Panc1 (cell line): ENCODE data around the gene LHX4. TPM values are rescaled to one million over a fixed set of nuclear protein-coding genes. Genes with fewer than 3 reads are reported as not detected.

Experiments used
- ATAC-seq: fragments of 200-7000 bp; cut with Tn5 transposase; 2 replicates; pipeline ENCODE4 v1.9.1; 2020; ENCODE audit warnings: mild to moderate bottlenecking, moderate library complexity
- BruUV-seq: library from RNA; stranded (reverse); fragments of 400-500 nt; replicated peaks from 2 replicates; lab custom pipeline; 2021; lab: Mats Ljungman, UMichigan
- CTCF ChIA-PET: fragments of 300-600 bp; sonication (Branson Sonifier 250); formaldehyde crosslinking; loops from one replicate; lab custom pipeline; 2022; ENCODE audit warnings: antibody characterized with exemption; lab: Charles Lee
- POLR2A ChIA-PET: fragments of 300-600 bp; sonication (Branson Sonifier 250); formaldehyde crosslinking; loops from one replicate; lab custom pipeline; 2022; ENCODE audit warnings: antibody characterized with exemption; lab: Charles Lee
- DNase-seq: peaks from one replicate; pipeline ENCODE4 v3.0.0-alpha.2; 2010; ENCODE audit warnings: low read depth, low spot score
- H3K27ac ChIP-seq: 2 replicates; pipeline ENCODE4 v1.5.1; 2011; ENCODE audit warnings: mild to moderate bottlenecking, low read length, inconsistent platforms
- H3K27me3 ChIP-seq: fragments of 200-500 bp; sonication (Bioruptor generic); 2 replicates; pipeline ENCODE4 v1.6.0; 2014; ENCODE audit warnings: low read length, inconsistent platforms; ENCODE audit not compliant: control insufficient read depth, insufficient read depth
- H3K36me3 ChIP-seq: fragments of 200-500 bp; sonication (Bioruptor generic); 2 replicates; pipeline ENCODE4 v1.5.1; 2014; ENCODE audit warnings: inconsistent platforms, mild to moderate bottlenecking, low read length, moderate library complexity; ENCODE audit not compliant: control insufficient read depth, insufficient read depth
- H3K4me1 ChIP-seq: 2 replicates; pipeline ENCODE4 v1.5.1; 2011; ENCODE audit warnings: inconsistent platforms, mild to moderate bottlenecking, low read length, moderate library complexity; ENCODE audit not compliant: control insufficient read depth, insufficient read depth
- H3K4me3 ChIP-seq, 2 experiments: 2 replicates each; pipeline ENCODE4 v1.5.1; 2011 to 2012; ENCODE audit warnings: low read depth in 2 of 2, low read length in 2 of 2, mild to moderate bottlenecking in 2 of 2, inconsistent platforms in 1 of 2, moderate library complexity in 1 of 2
- H3K9me3 ChIP-seq: fragments of 200-500 bp; sonication (Bioruptor generic); 2 replicates; pipeline ENCODE4 v1.5.1; 2014; ENCODE audit warnings: low read depth, mild to moderate bottlenecking, inconsistent platforms, low read length, moderate library complexity; ENCODE audit not compliant: control insufficient read depth, insufficient read depth
- CTCF ChIP-seq: fragments of 450-650 bp; IDR thresholded peaks from 2 replicates; pipeline ENCODE4 v1.5.1; 2017; ENCODE audit warnings: mild to moderate bottlenecking
- POLR2AphosphoS5 ChIP-seq: IDR thresholded peaks from 2 replicates; pipeline ENCODE4 v1.6.1; 2012; ENCODE audit warnings: mild to moderate bottlenecking, low read depth, low read length, moderate library complexity
- SIN3A ChIP-seq: IDR thresholded peaks from 2 replicates; pipeline ENCODE4 v1.6.1; 2012; ENCODE audit warnings: low read depth, mild to moderate bottlenecking, low read length, moderate library complexity, borderline replicate concordance; ENCODE audit not compliant: insufficient read depth
- TCF7L2 ChIP-seq: IDR thresholded peaks from 2 replicates; pipeline ENCODE4 v1.6.1; 2011; ENCODE audit warnings: mild to moderate bottlenecking, low read depth, low read length, inconsistent platforms
- in situ Hi-C: cut with HindIII; loops from 2 replicates; pipeline ENCODE4 v1.10.0; 2016; ENCODE audit warnings: low sequenced_read_pairs, low pct_unique_long_range_greater_than_20kb
- intact Hi-C: fragments of 100-400 bp; cut with micrococcal nuclease; formaldehyde crosslinking; loops from one replicate; pipeline ENCODE4 v1.10.0; 2022; ENCODE audit not compliant: unreplicated experiment
- total RNA-seq: library from RNA; stranded (reverse); gene quantifications from one replicate; pipeline ENCODE4 v1.2.1, GENCODE V29; 2021; ENCODE audit not compliant: unreplicated experiment
- TF ChIP-seq, protein P1 (sequence below), 2 experiments: IDR thresholded peaks; 2 replicates each; pipeline ENCODE4 v1.6.1; 2011 to 2012; ENCODE audit warnings: low read depth in 2 of 2, control low read depth in 1 of 2, low read length in 1 of 2, mild to moderate bottlenecking in 1 of 2, moderate library complexity in 1 of 2; ENCODE audit not compliant: insufficient read depth in 1 of 2

Gene LHX4
- total RNA-seq, 1 experiment from 2014 or later = 0.72 TPM

DNA sequence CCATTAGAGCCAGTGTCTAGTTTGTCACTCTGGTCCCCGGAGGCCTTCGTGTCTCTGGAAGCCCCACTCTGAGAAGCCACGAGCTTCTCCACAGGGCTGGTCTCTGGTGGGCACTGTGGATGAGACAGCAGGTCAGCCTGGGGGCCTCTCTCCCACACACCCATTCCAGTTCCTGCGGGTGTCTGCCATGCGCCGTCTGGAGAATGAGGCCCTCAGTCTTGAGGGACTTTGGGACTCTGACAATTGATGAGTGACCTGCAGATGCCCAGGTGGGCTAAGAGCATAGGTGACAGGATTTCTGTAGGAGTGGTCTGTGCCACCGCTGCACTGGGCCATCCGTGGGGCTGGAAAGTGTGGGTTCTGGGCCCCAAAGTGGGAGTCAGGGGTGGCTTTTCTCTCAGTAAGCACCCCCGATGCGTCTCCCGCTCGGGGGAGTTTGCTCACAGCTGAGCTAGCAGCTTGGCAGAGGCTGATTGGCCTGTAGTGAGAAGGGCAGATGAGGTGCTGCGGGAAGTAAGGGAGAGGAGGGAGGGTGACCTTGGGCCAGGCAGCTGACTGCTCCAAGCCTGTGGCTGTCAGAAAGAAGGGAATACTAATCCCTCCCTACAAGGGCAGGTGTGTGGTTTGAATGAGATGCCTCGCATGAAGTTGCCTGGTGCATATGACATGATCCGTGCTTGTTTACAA lies 26.4 kb downstream of the LHX4 start:
- H3K9me3 ChIP-seq = no peaks in the 10 kb centered on the region
- ATAC-seq (no peak), DNase-seq (no peak)
- in situ Hi-C loops = no loop called here
- CTCF ChIA-PET = no interaction called here
- no peaks in the 10 kb centered on the region for H3K36me3 ChIP-seq
- TF ChIP-seq POLR2AphosphoS5 (no peak), SIN3A (no peak), CTCF (no peak), TCF7L2 (no peak)
- TF ChIP-seq, protein P1, sequence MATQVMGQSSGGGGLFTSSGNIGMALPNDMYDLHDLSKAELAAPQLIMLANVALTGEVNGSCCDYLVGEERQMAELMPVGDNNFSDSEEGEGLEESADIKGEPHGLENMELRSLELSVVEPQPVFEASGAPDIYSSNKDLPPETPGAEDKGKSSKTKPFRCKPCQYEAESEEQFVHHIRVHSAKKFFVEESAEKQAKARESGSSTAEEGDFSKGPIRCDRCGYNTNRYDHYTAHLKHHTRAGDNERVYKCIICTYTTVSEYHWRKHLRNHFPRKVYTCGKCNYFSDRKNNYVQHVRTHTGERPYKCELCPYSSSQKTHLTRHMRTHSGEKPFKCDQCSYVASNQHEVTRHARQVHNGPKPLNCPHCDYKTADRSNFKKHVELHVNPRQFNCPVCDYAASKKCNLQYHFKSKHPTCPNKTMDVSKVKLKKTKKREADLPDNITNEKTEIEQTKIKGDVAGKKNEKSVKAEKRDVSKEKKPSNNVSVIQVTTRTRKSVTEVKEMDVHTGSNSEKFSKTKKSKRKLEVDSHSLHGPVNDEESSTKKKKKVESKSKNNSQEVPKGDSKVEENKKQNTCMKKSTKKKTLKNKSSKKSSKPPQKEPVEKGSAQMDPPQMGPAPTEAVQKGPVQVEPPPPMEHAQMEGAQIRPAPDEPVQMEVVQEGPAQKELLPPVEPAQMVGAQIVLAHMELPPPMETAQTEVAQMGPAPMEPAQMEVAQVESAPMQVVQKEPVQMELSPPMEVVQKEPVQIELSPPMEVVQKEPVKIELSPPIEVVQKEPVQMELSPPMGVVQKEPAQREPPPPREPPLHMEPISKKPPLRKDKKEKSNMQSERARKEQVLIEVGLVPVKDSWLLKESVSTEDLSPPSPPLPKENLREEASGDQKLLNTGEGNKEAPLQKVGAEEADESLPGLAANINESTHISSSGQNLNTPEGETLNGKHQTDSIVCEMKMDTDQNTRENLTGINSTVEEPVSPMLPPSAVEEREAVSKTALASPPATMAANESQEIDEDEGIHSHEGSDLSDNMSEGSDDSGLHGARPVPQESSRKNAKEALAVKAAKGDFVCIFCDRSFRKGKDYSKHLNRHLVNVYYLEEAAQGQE (IDR thresholded peaks at IDR 0.05; ENCODE audit: insufficient read depth in 1 of 2, low read depth in 2 of 2, low read length in 1 of 2) = no peak
- H3K4me3 ChIP-seq = no peak overlapping the region
- intact Hi-C loops = no loop called here
- no TSS peak for BruUV-seq
- POLR2A ChIA-PET = no interaction called here
- H3K27ac ChIP-seq = no peak overlapping the region
- no peaks in the 10 kb centered on the region for H3K27me3 ChIP-seq
- no peaks in the 10 kb centered on the region for H3K4me1 ChIP-seq

- Histone ChIP-seq H3K27ac (no peak overlapping the region), H3K27me3 (no peaks in the 10 kb centered on the region), H3K4me1 (no peaks in the 10 kb centered on the region), H3K4me3 (no peak overlapping the region), H3K9me3 (no peaks in the 10 kb centered on the region), H3K36me3 (no peaks in the 10 kb centered on the region)
- in situ Hi-C loops = no loop called here
- DNase-seq (no peak), ATAC-seq (no peak)
- BruUV-seq = no TSS peak
- intact Hi-C loops = no loop called here
- POLR2A ChIA-PET = no interaction called here
- no peak for TF ChIP-seq POLR2AphosphoS5
- CTCF ChIA-PET = no interaction called here
Observed at GRCh38 chr1:180257028-180257386, 26.9 kb downstream of the LHX4 start.

DNA sequence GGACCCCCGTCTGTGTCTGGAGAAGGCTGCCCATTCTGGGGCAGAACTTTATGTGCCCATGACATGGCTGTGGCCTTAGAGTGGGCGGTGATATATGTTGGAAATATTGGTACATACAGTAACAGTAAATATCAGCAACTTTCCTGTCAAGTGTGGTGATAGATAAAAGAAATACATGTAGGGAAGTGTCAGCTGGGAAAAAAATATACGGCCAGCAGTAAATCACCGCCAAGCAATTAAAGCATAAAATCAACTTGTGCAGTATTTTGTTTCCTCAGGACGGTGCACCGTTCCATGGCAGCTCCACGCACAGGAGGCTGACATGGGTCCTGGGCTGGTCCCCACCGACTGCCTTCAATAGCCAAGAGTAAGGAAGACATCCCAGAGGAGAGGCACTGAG lies 27.4 kb downstream of the LHX4 start:
- Histone ChIP-seq H3K9me3 (no peaks in the 10 kb centered on the region), H3K36me3 (no peaks in the 10 kb centered on the region), H3K4me1 (no peaks in the 10 kb centered on the region), H3K4me3 (no peak overlapping the region), H3K27ac (no peak overlapping the region), H3K27me3 (no peaks in the 10 kb centered on the region)
- BruUV-seq = no TSS peak
- DNase-seq (no peak), ATAC-seq (no peak)
- in situ Hi-C loops (no loop called here), intact Hi-C loops (no loop called here)
- ChIA-PET POLR2A (no interaction called here), CTCF (no interaction called here)
- TF ChIP-seq POLR2AphosphoS5 = no peak
- no peak for TF ChIP-seq SIN3A
- no peak for TF ChIP-seq CTCF
- TF ChIP-seq TCF7L2 = no peak
- TF ChIP-seq, protein P1 (IDR thresholded peaks at IDR 0.05; ENCODE audit: insufficient read depth in 1 of 2, low read depth in 2 of 2, low read length in 1 of 2) = no peak
